ENCODE measurements around the gene XIRP2.

- TF ChIP-seq CTCF (IDR thresholded peaks at IDR 0.05; ENCODE audit: low read depth, low read length), result no peak
- TF ChIP-seq MAX (IDR thresholded peaks at IDR 0.05; ENCODE audit: low read depth, low read length), result no peak
Observed at GRCh38 chr2:167114018-167114417, 225.7 kb downstream of the XIRP2 start.
